Skin of body (tissue), 2 donors: ENCODE measurements around the gene CFB. TPM values are rescaled to one million over a fixed set of nuclear protein-coding genes. Genes with fewer than 3 reads are reported as not detected.
"Not testable (repeated sequence)": the region's sequence is repeated elsewhere in the genome, so short reads cannot be mapped to it uniquely, and the experiment has no call there.

ENCODE experiments used
- DNase-seq: peaks from one replicate; lab custom pipeline; 2025; lab: John Stamatoyannopoulos, UW
- total RNA-seq: library from RNA; depleted of rRNA; stranded (reverse); fragments of >200 nt; gene quantifications from one replicate; pipeline ENCODE4 v1.2.3, GENCODE V29; 2014

CFB gene
- total RNA-seq, 1 donor from 2014 or later = 2.2 TPM

DNA sequence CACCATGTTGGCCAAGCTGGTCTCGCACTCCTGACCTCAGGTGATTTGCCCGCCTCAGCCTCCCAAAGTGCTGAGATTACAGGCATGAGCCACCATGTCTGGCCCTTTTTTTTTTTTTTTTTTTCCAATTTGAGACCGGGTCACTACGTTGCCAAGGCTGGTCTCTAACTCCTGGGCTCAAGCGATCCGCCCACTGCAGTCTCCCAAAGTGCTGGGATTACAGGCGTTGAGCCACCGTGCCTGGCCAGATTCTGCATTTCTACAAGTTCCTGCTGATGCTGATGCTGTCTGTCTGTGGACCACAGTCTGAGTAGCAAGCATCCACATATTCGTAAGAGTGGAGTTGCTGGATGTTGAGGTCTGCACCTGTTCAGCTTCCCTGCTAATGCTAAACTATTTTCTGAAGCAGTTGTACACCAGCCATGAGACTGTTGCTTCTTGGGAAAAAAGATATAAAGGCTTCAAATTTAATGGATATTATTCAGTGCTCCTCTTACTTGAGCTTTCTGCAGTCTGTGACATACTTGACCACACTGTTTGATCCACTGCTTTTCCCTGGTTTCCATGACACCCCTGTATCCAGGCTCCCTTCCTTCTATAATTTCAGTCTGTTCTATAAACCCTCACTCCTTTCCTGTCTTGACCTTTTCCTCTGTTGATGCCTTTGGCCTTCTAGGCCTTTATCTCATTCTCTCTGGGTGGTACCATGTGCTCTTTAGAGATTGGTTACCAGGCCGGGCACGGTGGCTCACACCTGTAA is 33.9 kb upstream of the CFB start:
- no peak for DNase-seq

GRCh38 chr6:31915351-31915750 is 30.5 kb upstream of the CFB start:
- DNase-seq = no peak

DNA sequence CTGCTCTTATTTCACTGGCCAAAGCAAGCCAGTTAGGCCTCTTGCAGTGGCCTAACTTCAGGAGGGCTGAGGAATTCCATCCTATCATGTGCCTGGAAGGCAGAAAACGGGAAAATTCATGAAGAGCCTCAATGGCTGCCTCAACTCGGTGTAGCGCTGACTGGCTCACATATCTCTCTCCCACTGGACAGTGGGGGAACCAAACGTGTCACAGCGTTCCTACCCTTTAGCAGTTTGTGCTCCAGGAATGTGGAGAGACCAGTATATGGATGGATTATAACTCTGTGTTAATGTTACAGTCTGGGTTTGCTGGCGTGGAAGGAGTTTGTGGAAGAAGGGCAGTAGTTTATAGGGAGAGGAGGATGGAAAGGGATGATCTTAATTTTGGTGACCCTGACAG is 30.1 kb upstream of the CFB start:
- DNase-seq = no peak

GRCh38 chr6:31918069-31918720 is 27.7 kb upstream of the CFB start:
- no peak for DNase-seq

GRCh38 chr6:31919624-31920303 is 26.1 kb upstream of the CFB start:
- DNase-seq = no peak

DNA sequence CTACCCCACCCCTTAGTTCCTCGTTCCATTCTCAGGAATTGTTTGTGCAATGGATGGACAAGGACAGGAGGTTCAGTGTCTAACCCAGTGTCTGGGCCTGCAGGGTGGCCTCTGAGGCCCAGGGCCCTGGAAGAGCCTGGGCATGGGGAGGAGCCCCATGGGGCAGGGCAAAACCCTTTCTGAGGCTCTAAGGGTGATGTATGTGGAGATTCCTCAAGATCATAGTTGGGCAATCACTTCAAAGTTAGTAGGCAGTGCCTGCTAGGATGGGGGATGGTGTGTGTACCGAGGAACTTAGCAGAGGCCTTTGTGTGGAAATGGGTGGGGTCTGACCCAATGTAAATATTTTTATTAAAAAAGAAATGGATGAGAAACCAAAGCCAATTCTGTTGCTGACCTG is 25.1 kb upstream of the CFB start:
- DNase-seq = no peak

DNA sequence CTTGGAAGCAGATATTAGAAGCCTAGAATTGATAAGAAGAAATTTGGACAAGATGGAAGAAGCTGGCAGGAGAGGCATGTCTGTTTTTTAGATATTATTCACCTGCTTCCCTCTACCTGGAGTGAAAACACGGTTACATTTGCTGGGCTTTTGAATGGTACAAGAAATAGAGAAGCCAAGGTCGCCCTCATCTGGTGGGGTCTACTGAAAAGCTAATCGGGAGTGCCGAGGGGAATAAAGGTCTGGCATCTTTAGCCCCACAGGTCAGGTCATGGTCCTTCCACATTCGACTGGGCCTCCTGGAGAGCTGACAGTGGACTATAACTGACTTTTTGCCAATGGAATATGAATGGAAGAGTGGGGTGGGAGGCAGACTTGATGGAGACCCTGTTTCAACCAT is 23.0 kb upstream of the CFB start:
- no peak for DNase-seq

DNA sequence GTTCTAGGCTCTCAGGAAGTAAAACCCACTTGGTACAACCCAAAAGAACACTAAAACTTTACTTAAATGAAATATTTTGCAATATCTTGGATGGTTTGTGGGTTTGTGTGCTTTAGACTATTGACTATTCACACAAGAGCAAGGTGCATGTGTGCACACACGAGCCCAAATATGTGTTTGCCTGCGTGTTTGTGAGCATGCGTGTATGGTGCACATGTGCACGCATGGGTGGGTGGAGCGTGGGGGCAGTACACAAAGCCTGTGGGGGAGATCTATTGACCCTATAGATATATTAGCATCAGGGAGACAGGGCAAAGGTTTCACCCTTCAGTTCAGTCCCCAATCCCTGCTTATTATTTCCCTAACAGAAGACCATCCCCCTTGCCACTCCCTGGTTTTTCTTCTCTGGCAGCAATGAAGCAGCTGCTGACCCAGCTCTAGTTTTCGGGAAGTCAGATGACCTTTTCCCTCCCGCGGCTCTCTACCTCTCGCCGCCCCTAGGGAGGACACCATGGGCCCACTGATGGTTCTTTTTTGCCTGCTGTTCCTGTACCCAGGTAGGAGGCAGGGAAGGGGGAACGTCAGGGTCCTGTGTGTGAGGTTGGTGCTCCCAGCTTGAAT is 18.5 kb upstream of the CFB start, which contains the start of gene C2:
Gene C2 (plus strand): TSS at position 476 of the 621 bp plus-strand sequence. CDS start 36 bp downstream, at position 512.
- DNase-seq = no peak

DNA sequence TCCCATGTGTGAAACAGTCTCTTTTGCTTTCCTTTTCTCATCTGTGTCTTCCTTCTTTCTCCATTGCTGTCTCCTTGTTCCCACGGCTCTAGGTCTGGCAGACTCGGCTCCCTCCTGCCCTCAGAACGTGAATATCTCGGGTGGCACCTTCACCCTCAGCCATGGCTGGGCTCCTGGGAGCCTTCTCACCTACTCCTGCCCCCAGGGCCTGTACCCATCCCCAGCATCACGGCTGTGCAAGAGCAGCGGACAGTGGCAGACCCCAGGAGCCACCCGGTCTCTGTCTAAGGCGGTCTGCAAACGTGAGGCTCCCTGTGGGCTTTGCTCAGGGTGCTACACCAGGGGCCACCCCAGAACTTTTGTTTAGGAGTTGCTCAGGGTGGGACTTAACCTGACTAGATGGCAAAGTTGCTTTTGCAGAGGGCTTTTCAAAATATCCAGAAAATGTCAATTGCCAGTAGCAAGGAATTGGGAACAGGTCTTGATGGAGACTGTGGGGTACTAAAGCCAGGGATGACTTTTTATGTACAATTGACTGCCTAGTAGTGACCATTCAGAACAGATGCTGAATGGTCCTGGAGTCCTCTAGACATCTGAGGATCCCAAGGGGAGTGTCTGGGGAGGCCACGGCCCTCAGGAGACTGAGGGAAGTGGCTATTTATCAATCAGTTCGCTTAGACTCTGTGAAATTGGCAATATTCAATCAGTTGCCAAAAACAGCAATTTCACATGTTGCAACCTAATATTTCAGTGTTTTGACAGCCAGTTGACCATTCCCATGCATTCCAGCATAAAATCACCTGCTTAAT is 17.8 kb upstream of the CFB start:
- no peak for DNase-seq

DNA sequence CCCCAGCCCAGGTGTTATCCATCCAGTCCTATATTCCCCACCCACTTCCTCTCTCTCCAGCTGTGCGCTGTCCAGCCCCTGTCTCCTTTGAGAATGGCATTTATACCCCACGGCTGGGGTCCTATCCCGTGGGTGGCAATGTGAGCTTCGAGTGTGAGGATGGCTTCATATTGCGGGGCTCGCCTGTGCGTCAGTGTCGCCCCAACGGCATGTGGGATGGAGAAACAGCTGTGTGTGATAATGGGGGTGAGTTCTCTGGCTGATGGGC is 17.3 kb upstream of the CFB start:
- DNase-seq = no peak

DNA sequence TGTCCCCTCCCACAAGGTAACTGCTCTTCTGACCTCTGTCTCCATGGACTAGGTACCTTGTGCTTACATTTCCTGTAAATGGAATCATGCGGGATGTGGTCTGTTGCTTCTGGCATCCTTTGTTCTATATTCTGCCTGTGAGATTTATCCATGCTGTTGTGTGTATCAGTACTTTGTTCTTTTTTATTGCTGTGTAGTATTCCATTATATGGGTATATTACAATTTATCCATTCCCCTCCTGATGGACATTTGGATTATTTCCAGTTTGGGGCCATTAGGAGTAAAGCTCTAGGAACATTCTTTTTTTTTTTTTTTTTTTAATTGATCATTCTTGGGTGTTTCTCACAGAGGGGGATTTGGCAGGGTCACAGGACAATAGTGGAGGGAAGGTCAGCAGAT is 14.9 kb upstream of the CFB start:
- no peak for DNase-seq

DNA sequence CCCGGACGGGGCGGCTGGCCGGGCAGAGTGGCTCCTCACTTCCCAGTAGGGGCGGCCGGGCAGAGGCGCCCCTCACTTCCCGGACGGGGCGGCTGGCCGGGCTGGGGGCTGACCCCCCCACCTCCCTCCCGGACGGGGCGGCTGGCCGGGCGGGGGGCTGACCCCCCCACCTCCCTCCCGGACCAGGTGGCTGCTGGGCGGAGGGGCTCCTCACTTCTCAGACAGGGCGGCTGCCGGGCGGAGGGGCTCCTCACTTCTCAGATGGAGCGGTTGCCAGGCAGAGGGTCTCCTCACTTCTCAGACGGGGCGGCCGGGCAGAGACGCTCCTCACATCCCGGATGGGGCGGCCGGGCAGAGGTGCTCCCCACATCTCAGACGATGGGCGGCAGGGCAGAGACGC is 13.8 kb upstream of the CFB start:
- not testable (repeated sequence) for DNase-seq

GRCh38 chr6:31933537-31933936 is 12.4 kb upstream of the CFB start:
- no peak for DNase-seq

- no peak for DNase-seq
These were observed 10.9 kb upstream of the CFB start for GRCh38 chr6:31935021-31935420.

DNA sequence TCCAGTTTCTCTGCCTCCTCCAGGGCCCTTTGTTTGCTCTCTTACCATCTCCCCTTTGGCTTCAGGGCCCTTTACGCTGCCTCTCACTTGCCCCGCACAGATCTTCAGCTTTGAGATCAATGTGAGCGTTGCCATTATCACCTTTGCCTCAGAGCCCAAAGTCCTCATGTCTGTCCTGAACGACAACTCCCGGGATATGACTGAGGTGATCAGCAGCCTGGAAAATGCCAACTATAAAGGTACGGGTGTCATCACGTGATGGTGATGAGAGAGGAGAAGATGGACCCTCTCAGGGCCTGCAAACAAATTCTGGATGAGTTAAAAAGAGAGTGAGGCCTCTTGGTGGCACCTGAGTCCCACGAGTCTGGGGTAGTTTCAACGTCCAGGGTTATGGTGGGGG is 10.1 kb upstream of the CFB start:
- no peak for DNase-seq

DNA sequence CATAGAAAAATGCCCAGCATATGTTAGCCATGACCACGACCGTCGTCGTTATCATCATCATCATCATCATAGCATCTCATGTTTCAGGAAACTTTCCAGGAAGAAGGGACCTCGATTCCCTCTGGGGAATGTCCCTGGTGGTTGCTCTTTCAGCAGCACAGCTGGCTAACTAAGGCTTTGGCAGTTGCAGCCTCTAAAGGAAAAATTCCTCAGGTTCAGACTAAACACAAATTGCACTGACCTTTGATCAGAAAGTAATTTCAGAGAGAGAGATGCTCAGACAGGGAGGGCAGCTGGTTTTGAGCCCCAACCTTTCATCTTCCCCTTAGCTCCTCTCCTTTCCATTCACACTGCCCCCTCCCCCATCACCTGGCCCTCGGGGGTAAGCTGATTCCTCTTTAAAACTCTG is 5.6 kb upstream of the CFB start:
- DNase-seq = no peak

DNA sequence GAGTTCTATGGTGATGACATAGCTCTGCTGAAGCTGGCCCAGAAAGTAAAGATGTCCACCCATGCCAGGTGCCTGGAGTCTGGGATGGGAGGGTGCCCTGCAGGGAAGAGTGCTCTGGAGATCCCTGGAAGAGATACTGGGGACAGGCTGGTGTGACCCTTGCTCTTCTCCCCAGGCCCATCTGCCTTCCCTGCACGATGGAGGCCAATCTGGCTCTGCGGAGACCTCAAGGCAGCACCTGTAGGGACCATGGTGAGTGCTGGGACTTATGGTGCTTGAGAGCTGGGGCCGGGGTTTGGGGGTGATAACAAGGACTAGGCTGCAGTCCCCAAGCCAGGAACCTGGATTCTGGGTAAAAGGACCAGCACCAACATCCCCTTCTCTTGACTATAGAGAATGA is 2.2 kb upstream of the CFB start:
- no peak for DNase-seq

- DNase-seq = no peak
These were observed 765 bp upstream of the CFB start for GRCh38 chr6:31945154-31945506.

DNA sequence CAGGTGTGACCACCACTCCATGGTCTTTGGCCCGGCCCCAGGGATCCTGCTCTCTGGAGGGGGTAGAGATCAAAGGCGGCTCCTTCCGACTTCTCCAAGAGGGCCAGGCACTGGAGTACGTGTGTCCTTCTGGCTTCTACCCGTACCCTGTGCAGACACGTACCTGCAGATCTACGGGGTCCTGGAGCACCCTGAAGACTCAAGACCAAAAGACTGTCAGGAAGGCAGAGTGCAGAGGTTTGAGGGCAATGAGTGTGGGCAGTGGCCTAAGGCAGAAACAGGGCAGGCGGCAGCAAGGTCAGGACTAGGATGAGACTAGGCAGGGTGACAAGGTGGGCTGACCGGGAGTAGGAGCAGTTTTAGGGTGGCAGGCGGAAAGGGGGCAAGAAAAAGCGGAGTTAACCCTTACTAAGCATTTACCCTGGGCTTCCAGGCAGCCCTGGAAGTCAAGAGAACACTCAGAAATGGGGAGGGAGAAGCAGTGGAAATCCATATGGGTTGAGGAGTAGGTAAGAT is 533 bp downstream of the CFB start:
- DNase-seq = no peak

DNA sequence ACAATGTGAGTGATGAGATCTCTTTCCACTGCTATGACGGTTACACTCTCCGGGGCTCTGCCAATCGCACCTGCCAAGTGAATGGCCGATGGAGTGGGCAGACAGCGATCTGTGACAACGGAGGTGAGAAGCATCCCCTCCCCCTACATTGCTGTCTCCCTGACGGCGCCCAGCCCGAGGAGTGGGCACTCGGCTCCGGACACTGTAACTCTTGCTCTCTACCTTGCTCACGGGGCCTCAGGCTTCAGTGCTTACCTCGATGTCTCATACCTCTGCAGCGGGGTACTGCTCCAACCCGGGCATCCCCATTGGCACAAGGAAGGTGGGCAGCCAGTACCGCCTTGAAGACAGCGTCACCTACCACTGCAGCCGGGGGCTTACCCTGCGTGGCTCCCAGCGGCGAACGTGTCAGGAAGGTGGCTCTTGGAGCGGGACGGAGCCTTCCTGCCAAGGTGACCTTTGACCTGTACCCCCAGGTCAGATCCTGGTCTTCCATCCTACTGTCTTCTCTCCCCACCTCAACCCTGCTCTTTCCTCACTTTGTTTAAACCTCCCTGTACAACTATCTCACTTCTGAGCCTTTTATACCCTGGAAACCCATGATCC is 1.3 kb downstream of the CFB start:
- DNase-seq = no peak

DNA sequence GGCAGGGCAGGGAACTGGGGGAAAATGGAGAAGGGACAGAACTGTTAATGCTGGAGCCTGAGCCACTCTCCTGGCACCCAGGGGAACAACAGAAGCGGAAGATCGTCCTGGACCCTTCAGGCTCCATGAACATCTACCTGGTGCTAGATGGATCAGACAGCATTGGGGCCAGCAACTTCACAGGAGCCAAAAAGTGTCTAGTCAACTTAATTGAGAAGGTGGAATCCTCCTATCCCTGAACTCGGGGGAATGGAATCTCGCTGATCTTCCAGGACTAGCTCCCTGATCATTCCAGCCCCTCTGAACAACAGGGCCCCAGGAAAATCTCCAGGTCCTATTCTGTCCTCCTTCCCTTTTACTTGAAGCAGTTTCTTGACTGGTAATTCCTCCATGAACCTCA is 2.0 kb downstream of the CFB start:
- no peak for DNase-seq
